LoVo (cell line): ENCODE measurements around the gene AATK.

Experiments used
- DNase-seq: peaks from one replicate; pipeline ENCODE4 v3.0.0-alpha.2; 2016; ENCODE audit warnings: low spot score

AATK gene

GRCh38 chr17:81127526-81128177 is 38.4 kb downstream of the AATK start:
- no peak for DNase-seq

DNA sequence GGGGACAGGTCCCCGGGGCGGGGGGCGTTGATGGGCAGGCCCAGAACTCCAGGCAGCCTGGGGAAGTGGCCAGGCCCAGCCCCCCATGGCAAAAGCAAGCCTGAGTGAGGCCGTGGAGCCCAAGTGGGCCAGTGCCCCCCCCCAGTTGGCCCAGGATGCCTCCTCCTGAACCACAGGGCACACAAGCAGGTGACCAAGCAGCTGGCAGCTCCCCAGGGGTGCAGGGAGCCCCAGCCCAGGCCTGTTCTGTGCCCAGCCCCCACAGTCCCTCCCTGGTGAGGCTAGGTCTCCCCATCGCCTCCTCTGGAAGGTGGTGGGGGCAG is 38.9 kb downstream of the AATK start:
- no peak for DNase-seq

- DNase-seq: no peak
Measured at GRCh38 chr17:81126281-81127132, 39.5 kb downstream of the AATK start.

DNA sequence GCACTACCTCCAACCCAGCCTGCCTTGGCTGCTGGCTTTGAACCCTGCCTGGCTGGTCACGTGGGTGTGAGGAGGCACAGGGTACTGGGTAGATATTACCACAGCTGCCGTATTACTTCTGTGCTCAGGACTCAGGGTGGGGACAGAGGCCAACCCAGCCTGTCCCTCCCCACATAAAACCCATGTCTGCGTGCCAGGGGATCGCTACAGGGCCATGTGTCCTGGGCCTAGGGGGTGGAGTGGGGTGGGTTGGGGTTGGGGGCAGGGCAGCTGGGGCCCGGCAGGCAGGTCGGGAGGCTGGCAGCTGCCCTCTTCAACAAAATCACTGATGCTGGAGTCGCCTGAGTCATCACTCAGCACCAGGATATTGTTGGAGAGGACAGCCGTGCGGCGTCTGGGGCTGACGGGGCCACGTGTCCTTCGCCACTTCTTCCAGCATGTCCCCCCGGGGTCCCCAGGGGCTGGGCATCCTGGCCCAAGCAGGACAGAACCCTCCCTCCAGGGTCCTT is 40.4 kb downstream of the AATK start:
- no peak for DNase-seq

DNA sequence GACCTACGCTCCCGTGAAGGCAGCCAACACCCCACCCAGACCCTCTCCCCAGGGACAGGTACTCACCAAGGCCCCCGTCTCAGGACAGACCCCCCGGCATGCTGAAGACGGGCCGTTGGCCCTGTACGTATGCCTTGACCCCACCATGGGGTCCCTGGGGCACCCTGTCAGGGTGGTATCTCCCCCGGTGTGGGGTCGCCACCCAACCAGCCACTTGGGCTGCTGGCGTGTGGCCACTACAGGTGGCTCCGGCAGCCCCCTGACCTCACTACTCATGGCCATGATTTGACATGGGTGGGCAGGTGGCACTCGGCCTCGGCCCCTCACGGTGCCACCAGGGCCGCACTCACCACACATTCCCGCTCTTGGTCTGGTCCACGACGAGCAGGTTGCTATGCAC is 41.6 kb downstream of the AATK start:
- no peak for DNase-seq

- DNase-seq: no peak
Measured at GRCh38 chr17:81123052-81124048, 42.7 kb downstream of the AATK start.

GRCh38 chr17:81121841-81122733 is 43.9 kb downstream of the AATK start:
- no peak for DNase-seq

- no peak for DNase-seq
Measured at GRCh38 chr17:81120695-81121621, 45.1 kb downstream of the AATK start.

GRCh38 chr17:81120149-81120484 is 45.9 kb downstream of the AATK start:
- no peak for DNase-seq

DNA sequence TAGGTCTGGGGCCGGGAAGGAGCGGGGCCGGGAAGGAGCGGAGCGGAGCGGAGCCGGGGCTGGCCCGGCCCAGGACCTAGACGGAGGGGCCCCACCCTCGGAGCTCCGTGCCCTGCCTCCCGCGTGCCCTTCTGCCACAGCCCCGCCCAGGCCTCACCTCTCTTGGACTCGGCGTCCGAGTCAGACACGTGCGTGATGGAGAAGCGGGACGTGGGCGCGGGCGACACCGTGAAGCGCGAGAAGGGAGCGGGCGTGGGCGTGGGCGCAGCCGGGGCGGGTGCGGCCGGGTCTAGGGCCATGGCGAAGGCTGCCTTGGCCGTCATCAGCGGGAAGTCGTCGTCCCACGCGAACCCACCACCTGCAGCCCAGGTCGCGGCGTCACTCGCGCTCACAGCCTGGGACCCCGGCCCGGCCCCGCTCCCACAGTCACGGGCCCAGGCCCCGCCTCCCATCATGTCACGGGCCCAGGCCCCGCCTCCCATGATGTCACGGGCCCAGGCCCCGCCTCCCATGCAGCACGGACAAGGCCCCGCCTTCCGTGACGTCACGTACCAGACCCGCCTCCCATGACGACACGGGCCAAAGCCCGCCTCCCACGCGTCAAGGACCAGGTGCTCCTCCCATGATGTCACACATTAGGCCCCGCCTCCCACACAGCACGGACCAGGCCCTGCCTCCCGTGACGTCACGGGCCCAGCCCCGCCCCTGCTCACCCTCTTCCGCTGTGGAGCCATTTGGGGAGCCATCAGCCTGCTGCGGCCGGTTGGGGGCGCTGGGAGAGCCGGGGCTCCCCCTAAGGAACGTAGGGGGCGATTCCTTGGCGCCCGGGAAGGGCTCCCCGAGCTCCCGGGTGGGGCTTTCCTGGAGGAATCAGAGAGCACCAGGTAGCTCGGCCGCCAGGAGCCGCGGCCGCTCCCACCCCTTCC is 46.5 kb downstream of the AATK start:
- DNase-seq: peak; percentile 91

GRCh38 chr17:81118308-81119221 is 47.5 kb downstream of the AATK start:
- no peak for DNase-seq

DNA sequence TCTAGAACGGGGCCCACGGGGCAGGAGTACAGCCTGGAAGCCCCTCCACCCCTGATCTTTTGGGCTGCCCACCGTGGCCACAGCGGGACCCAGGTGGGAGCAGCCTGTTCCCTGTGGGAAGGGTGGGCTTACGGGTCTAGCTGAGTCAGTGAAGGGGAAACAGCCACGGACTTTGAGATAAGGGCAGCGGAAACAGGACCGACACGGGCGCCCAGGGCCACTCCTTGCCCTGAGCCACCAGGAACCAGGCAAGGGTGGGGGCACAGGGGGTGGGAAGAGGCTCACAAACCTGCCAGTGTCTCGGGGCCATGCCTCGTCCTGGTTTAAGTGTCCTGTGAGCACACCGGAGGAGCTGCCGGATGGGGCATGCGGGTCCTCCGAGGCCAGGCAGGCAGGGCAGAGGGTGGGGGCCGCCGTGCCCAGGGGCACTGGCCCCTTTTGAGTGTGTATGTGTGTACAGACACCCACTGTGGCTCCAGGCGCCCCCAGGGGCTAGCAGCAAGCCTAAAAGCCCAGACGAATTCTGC is 48.3 kb downstream of the AATK start:
- DNase-seq: no peak

DNA sequence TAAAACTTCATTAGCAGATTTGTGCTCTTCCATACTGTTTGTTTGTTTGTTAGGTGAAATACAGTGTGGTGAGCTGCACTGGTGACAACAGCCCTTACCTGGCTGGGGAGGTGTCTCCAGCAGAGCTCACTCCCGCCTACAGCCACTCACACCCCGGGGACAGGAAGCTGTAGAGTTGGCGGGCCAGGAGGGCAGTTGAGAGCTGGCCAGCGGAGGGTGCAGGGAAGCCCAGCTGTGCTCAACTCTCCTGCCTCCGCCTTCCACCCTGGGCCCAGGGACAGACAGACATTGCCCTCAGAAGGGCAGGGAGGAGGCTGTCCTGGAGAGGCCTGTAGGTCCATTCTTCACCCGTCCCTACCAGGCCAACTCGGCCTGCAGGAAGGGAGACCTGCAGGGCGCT is 49.3 kb downstream of the AATK start:
- DNase-seq: no peak

GRCh38 chr17:81115749-81116464 is 50.1 kb downstream of the AATK start:
- DNase-seq: no peak

DNA sequence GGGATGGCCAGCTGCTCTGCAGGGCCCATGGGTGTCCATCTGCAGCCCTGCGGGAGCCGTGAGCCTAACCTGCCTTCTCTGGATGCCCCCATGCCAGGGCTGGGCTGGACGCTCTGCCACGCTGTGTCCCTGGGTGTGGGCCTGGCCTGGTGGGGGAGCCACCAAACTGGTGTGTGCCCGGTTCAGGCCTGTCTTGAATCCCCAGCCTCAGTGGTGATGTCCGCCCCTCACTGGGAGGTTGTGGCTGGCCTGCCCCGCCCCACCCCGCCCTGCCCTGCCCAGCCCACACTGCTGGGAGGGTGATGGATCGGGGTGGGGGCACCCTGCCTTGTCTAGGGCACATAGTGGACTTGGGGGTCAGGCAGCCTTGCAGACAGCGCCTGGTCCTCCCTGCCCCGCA is 50.8 kb downstream of the AATK start:
- no peak for DNase-seq

GRCh38 chr17:81114351-81115093 is 51.5 kb downstream of the AATK start:
- no peak for DNase-seq
